ENCODE measurements around the gene RSBN1. TPM values are rescaled to one million over a fixed set of nuclear protein-coding genes. Genes with fewer than 3 reads are reported as not detected.

Gene RSBN1
- total and polyA plus RNA-seq, 9 of the 15 experiments (the other 6 are each of a cell fraction or from before 2014, with no cell fraction given): 4.5 to 24.3 (median 13.0) TPM

DNA sequence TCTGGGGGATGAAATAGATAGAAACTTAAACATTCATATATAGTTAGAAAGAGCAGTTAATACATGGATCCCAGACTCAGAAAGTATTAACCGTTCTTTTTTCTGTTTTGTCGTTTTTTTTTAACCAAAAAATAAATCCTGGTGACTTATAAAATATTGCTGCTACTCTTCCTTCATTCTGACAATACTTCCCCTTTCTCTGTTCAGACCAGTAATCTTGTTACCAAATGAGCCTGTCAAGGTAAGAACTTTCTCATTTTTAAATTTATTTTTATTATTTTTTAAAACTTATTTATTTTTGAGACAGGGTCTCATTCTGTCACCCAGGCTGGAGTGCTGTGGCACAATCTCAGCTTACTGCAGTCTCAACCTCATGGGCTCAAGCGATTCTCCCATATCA is 45.5 kb upstream of the RSBN1 start:
- FAIRE-seq: no peak
- TF ChIP-seq DACH1 (IDR thresholded peaks at IDR 0.05; ENCODE audit: partially characterized antibody) (no peak), ASH1L (IDR thresholded peaks at IDR 0.05; ENCODE audit: borderline replicate concordance, low read depth, partially characterized antibody) (no peak), U2AF2 (optimal IDR thresholded peaks at IDR 0.05; ENCODE audit: low read depth, low read length) (no peak), TSC22D4 (tag; IDR thresholded peaks at IDR 0.05) (no peak), CLOCK (CRISPR knock-in tag; IDR thresholded peaks at IDR 0.05; ENCODE audit: borderline replicate concordance) (no peak), SNRNP70 (optimal IDR thresholded peaks at IDR 0.05; ENCODE audit: low read depth, low read length) (no peak), BHLHE40 (IDR thresholded peaks at IDR 0.05; ENCODE audit: low read length) (no peak), SOX6 (IDR thresholded peaks at IDR 0.05) (no peak), ZFP30 (CRISPR knock-in tag; IDR thresholded peaks at IDR 0.05; ENCODE audit: borderline replicate concordance) (no peak), ZNF146 (CRISPR knock-in tag; IDR thresholded peaks at IDR 0.05; ENCODE audit: unreplicated experiment) (no peak), ZNF57 (CRISPR knock-in tag; IDR thresholded peaks at IDR 0.05) (no peak)
- ChIA-PET POLR2A (interaction anchor here (1.4 kb wide), 1 partner anchor 12 kb away, joined by 3 read pairs; no protein-coding TSS in a partner anchor), CTCF (ENCODE audit: low intra/inter-chr PET ratio) (no interaction called here)
- peaks cover 4 to 13% of the 10 kb centered on the region in 2 experiments; a peak in 3 of 5 replicates for H3K4me1 ChIP-seq (replicated peaks in 1 of 2; ENCODE audit: control insufficient read depth in 2 of 2, insufficient read depth in 2 of 2, low read length in 2 of 2)
- no TSS peak for BruUV-seq (replicated peaks)
- H3K4me3 ChIP-seq: no peak overlapping the region
- 22% methylated on average over 3 of the region's 3 CpGs for WGBS (ENCODE audit: insufficient coverage, low coverage, missing lambda C conversion rate)
- H3K36me3 ChIP-seq (ENCODE audit: control insufficient read depth, insufficient read depth, low read length): no peaks in the 10 kb centered on the region
- H2AFZ ChIP-seq (ENCODE audit: low read depth, low read length): no peak overlapping the region
- no peak overlapping the region for H3K27ac ChIP-seq (ENCODE audit: extremely low read depth, low read depth, low read length)
- intact Hi-C loops (cut with micrococcal nuclease) (no loop called here), in situ Hi-C loops (cut with MboI) (no loop called here)
- no peaks in the 10 kb centered on the region for H3K79me2 ChIP-seq (ENCODE audit: control insufficient read depth, insufficient read depth, low read length)
- no peak for ATAC-seq
- H3K9me3 ChIP-seq (replicated peaks; ENCODE audit: control insufficient read depth, insufficient read depth, low read depth, low read length): no peaks in the 10 kb centered on the region
- no peaks in the 10 kb centered on the region for H4K20me1 ChIP-seq (replicated peaks; ENCODE audit: control insufficient read depth, insufficient read depth, low read length)
- H3K9ac ChIP-seq (ENCODE audit: insufficient read depth in 1 of 2, low read depth in 2 of 2, low read length in 2 of 2): no peak overlapping the region
- no peaks in the 10 kb centered on the region for H3K9me1 ChIP-seq (ENCODE audit: control insufficient read depth, insufficient read depth, low read length)
- no peak overlapping the region for H3K4me2 ChIP-seq (ENCODE audit: insufficient read depth, low read length)
- H3K27me3 ChIP-seq (ENCODE audit: control insufficient read depth in 2 of 2, insufficient read depth in 2 of 2, low read length in 2 of 2): no peaks in the 10 kb centered on the region
- DNase-seq (ENCODE audit: extremely low read depth in 1 of 4, low spot score in 3 of 4): no peak
